Calu3 (cell line): ENCODE data around the gene SERPINC1. TPM values are rescaled to one million over a fixed set of nuclear protein-coding genes. Genes with fewer than 3 reads are reported as not detected.
A peak's percentile ranks its signal among the peaks of the same experiment; 100 is the strongest.

Experiments used
- BruUV-seq: library from RNA; stranded (reverse); fragments of 400-500 nt; replicated peaks from 2 replicates; lab custom pipeline; 2021; lab: Mats Ljungman, UMichigan
- CTCF ChIA-PET: fragments of 300-600 bp; sonication (Branson Sonifier 250); formaldehyde crosslinking; loops from one replicate; lab custom pipeline; 2022; ENCODE audit warnings: antibody characterized with exemption; lab: Charles Lee
- DNase-seq: peaks from one replicate; pipeline ENCODE4 v3.0.0; 2022
- H3K27ac Mint-ChIP-seq: one replicate; pipeline ENCODE4 v1.8.0; 2022; ENCODE audit warnings: mixed read lengths; ENCODE audit not compliant: unreplicated experiment
- H3K27me3 Mint-ChIP-seq: one replicate; pipeline ENCODE4 v1.8.0; 2022; ENCODE audit warnings: mixed read lengths; ENCODE audit not compliant: unreplicated experiment
- H3K36me3 Mint-ChIP-seq: one replicate; pipeline ENCODE4 v1.8.0; 2022; ENCODE audit warnings: mild to moderate bottlenecking, moderate library complexity, mixed read lengths; ENCODE audit not compliant: insufficient read depth, unreplicated experiment
- H3K4me1 Mint-ChIP-seq: one replicate; pipeline ENCODE4 v1.8.0; 2022; ENCODE audit warnings: mild to moderate bottlenecking, low read depth, mixed read lengths; ENCODE audit not compliant: unreplicated experiment
- H3K4me3 Mint-ChIP-seq: one replicate; pipeline ENCODE4 v1.8.0; 2022; ENCODE audit warnings: mild to moderate bottlenecking, low read depth, moderate library complexity, mixed read lengths; ENCODE audit not compliant: unreplicated experiment
- H3K9me3 Mint-ChIP-seq: one replicate; pipeline ENCODE4 v1.8.0; 2022; ENCODE audit warnings: low read depth, mixed read lengths; ENCODE audit not compliant: unreplicated experiment
- intact Hi-C: fragments of 100-400 bp; cut with micrococcal nuclease; formaldehyde crosslinking; loops from one replicate; pipeline ENCODE4 v1.10.0; 2022; ENCODE audit not compliant: unreplicated experiment
- total RNA-seq: library from RNA; stranded (reverse); gene quantifications from 2 replicates; pipeline ENCODE4 v1.2.3, GENCODE V29; 2022
- TF ChIP-seq, protein P1 (sequence below): fragments of 200-600 bp; IDR thresholded peaks from one replicate; pipeline ENCODE4 v1.8.0; 2022; ENCODE audit warnings: antibody characterized with exemption; ENCODE audit not compliant: unreplicated experiment

The SERPINC1 gene
- total RNA-seq, 1 experiment from 2014 or later, result 0.59 TPM

- TF ChIP-seq, protein P1, sequence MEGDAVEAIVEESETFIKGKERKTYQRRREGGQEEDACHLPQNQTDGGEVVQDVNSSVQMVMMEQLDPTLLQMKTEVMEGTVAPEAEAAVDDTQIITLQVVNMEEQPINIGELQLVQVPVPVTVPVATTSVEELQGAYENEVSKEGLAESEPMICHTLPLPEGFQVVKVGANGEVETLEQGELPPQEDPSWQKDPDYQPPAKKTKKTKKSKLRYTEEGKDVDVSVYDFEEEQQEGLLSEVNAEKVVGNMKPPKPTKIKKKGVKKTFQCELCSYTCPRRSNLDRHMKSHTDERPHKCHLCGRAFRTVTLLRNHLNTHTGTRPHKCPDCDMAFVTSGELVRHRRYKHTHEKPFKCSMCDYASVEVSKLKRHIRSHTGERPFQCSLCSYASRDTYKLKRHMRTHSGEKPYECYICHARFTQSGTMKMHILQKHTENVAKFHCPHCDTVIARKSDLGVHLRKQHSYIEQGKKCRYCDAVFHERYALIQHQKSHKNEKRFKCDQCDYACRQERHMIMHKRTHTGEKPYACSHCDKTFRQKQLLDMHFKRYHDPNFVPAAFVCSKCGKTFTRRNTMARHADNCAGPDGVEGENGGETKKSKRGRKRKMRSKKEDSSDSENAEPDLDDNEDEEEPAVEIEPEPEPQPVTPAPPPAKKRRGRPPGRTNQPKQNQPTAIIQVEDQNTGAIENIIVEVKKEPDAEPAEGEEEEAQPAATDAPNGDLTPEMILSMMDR, result no peak
- Mint-ChIP-seq H3K4me1 (no peaks in the 10 kb centered on the region), H3K4me3 (no peak overlapping the region), H3K27ac (peak overlapping the region; percentile 25), H3K27me3 (no peaks in the 10 kb centered on the region), H3K36me3 (peaks cover 65% of the 10 kb centered on the region), H3K9me3 (no peaks in the 10 kb centered on the region)
- DNase-seq, result no peak
- intact Hi-C loops, result no loop called here
- no TSS peak for BruUV-seq
- CTCF ChIA-PET, result no interaction called here
These were observed 61.1 kb downstream of the SERPINC1 start for GRCh38 chr1:173856014-173856413.

Other genes starting within 250 kb of the SERPINC1 start
- not detected in 2 replicates for gene ANKRD45, start 247.5 kb downstream of the SERPINC1 start, total RNA-seq
- 21.6 and 22.2 TPM in 2 replicates for gene KLHL20, start 202.3 kb downstream of the SERPINC1 start, total RNA-seq
- 48.4 and 56.3 TPM in 2 replicates for gene DARS2, start 92.7 kb downstream of the SERPINC1 start, total RNA-seq
- gene CENPL, start 92.4 kb downstream of the SERPINC1 start, total RNA-seq, result 30.3 and 31.2 TPM in 2 replicates
- gene GAS5, start 49.3 kb downstream of the SERPINC1 start, total RNA-seq, result 345 and 367 TPM in 2 replicates
- 10.9 and 11.7 TPM in 2 replicates for gene ZBTB37, start 48.9 kb downstream of the SERPINC1 start, total RNA-seq
- 42.1 and 44.2 TPM in 2 replicates for gene RC3H1, start 105.0 kb upstream of the SERPINC1 start, total RNA-seq
- 132 and 135 TPM in 2 replicates for gene RABGAP1L, start 242.2 kb upstream of the SERPINC1 start, total RNA-seq